ENCODE measurements around the gene INPP5A.

INPP5A gene

DNA sequence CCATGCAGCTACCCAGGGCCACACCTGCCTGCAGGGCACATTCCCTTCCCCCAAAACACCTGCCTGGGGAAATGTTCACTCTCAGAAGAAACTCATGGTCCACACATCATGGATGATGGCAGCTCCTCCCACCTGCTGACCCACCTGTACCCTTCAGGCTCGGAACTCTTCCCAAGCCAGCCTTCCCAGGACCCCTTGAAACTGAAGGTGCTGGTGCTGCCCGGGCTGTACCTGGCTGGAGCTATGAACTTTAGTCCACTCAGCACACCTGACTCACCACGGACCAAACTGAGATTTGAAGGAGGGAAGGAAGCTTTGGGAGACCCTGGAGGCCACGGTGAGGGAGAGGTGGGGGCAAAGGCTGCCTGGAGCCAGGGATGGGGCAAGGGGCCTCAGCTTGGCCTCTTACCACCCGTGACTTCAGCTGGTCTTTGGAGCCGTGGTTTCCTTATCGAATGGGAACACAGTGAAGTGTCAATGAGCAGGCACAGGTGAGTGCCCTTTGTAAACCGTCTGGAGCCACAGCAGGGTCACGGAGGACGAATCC lies 30.1 kb upstream of the INPP5A start:
- TF ChIP-seq, protein P1, sequence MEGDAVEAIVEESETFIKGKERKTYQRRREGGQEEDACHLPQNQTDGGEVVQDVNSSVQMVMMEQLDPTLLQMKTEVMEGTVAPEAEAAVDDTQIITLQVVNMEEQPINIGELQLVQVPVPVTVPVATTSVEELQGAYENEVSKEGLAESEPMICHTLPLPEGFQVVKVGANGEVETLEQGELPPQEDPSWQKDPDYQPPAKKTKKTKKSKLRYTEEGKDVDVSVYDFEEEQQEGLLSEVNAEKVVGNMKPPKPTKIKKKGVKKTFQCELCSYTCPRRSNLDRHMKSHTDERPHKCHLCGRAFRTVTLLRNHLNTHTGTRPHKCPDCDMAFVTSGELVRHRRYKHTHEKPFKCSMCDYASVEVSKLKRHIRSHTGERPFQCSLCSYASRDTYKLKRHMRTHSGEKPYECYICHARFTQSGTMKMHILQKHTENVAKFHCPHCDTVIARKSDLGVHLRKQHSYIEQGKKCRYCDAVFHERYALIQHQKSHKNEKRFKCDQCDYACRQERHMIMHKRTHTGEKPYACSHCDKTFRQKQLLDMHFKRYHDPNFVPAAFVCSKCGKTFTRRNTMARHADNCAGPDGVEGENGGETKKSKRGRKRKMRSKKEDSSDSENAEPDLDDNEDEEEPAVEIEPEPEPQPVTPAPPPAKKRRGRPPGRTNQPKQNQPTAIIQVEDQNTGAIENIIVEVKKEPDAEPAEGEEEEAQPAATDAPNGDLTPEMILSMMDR (IDR thresholded peaks at IDR 0.05; ENCODE audit: low read depth, low read length, missing control alignments): no peak
- Histone ChIP-seq H3K27ac (no peak overlapping the region), H3K4me3 (ENCODE audit: low read depth, low read length) (no peak overlapping the region), H3K27me3 (replicated peaks) (no peaks in the 10 kb centered on the region), H3K36me3 (replicated peaks) (no peaks in the 10 kb centered on the region)
- in situ Hi-C loops (cut with HindIII; ENCODE audit: low pct_ligation_motif_present, low sequenced_read_pairs): no loop called here
- no peak for DNase-seq

DNA sequence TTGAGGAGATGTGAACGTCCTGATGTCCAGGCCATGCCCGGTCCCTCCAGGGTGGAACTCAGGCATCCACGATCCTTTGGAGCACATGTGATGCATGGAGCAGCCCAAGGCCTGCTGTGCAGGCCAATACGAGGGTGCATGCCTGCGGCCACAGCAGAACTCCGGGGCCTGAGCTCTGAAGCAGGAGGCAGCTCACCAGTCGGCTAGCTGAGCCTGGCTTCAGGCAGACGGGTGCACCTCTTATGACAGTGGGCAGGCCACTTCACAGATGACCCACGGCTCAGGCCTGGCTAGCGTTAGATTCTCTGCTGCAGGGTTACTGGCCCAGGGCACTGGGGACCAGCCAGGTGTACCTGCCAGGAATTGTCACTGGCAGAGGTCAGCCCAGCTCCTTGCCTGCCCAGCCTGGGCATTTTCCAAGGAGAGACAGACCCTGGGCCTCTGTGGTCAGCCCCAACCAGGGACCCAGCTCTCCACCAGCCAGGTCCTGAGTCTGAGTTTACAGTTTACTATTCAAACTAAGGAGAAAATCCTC lies 29.6 kb upstream of the INPP5A start:
- in situ Hi-C loops (cut with HindIII; ENCODE audit: low pct_ligation_motif_present, low sequenced_read_pairs): no loop called here
- Histone ChIP-seq H3K27ac (no peak overlapping the region), H3K36me3 (replicated peaks) (no peaks in the 10 kb centered on the region), H3K27me3 (replicated peaks) (no peaks in the 10 kb centered on the region), H3K4me3 (ENCODE audit: low read depth, low read length) (no peak overlapping the region)
- TF ChIP-seq, protein P1 (IDR thresholded peaks at IDR 0.05; ENCODE audit: low read depth, low read length, missing control alignments): no peak
- no peak for DNase-seq

DNA sequence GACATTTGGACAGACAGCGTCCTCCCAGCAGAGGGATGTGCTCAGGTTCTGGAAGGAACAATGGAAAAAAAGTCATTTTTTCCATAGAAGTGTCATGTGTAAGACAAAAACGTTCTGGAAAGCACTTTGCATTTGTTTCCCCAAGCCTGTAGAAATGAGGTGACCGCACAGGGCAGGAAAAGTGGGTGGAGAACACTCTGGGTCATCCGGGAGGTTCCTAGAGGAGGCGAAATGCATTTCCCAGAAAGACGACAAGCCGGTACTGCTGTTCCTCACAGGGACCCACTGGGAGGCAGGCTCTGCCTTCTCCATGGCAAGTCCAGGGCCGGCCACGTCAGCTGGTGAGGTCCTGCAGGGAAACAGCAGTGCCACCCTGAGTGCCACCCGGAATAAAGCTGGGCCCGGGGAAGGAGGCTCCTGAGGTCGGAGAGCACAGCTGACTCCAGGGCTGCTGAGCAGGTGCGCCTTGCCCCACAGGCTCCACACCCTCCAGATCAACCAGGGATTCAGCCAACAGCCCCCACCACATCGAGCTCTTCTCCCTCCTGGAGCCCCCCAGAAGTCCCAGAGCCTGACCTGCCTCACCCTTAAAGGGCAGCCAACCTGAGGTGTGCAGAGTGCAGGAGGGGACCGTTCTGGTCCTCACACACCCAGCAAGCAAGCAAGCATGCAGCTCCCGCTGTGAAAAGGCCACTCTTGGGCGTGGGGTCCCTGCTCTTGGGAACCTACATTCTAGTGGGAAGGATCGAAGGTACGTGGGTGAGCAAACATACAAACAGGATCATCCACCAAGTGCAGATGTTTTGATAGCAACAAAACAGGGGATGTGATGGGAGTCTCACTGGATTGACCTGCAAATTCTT lies 28.8 kb upstream of the INPP5A start:
- H3K27me3 ChIP-seq (replicated peaks): no peaks in the 10 kb centered on the region
- no peak for DNase-seq
- H3K4me3 ChIP-seq (ENCODE audit: low read depth, low read length): no peak overlapping the region
- H3K36me3 ChIP-seq (replicated peaks): no peaks in the 10 kb centered on the region
- TF ChIP-seq, protein P1 (IDR thresholded peaks at IDR 0.05; ENCODE audit: low read depth, low read length, missing control alignments): peak; percentile 27
- no peak overlapping the region for H3K27ac ChIP-seq
- in situ Hi-C loops (cut with HindIII; ENCODE audit: low pct_ligation_motif_present, low sequenced_read_pairs): no loop called here

DNA sequence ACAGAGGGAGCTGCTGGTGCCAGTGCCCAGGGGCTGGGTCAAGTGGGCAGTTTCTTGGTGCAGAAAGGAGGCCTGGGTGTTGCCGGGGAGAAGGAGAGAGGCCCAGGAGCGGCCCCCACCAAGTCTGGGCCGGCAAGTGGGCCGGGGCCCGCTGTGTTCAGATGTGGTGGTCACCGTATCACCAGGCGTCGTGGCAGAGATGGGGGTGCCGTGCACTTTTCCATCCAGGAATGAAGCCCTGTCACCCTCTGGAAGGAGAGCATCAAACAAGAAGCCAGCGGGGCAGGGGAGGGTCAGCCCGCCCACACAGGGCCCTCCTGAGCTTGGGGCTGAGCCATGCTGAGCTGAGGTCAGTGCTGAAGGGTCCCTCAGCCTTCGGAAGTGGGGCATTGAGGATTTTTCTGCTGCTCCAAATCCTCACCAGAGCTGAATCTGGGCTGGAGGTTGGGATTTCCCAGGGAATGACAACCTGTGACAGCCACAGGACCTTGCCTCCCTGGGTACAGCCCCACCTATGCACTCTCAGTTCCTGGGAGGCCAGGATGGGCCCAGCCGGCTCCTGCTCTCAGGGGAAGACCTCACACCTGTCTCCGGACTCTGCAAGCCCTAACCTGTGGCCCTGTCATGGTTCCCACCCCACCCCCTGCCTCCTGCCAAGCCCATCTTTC lies 27.9 kb upstream of the INPP5A start:
- TF ChIP-seq, protein P1 (IDR thresholded peaks at IDR 0.05; ENCODE audit: low read depth, low read length, missing control alignments): no peak
- H3K4me3 ChIP-seq (ENCODE audit: low read depth, low read length): no peak overlapping the region
- no peak overlapping the region for H3K27ac ChIP-seq
- DNase-seq: no peak
- H3K27me3 ChIP-seq (replicated peaks): no peaks in the 10 kb centered on the region
- in situ Hi-C loops (cut with HindIII; ENCODE audit: low pct_ligation_motif_present, low sequenced_read_pairs): no loop called here
- H3K36me3 ChIP-seq (replicated peaks): no peaks in the 10 kb centered on the region

DNA sequence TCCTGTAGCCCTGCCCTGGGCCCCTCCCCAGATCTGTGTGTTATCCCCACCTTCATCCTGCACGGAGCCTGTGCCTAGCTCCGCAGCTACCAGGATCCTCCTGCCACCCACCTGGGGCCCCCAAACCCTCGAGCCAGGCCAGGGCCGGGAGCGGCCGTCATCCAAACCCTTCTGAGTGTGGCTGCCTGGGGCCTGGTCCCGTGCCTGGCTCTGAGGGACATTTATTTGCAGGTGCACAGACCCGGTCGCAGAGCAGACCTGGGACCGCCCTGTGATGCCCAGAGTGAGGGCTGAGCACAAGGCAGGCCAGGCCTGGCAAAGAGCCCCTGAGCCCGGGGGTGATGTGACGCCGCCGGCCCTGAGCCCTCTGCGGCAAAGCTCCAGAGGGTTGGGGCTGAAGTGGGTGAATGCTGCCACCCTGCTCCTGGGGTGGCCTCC lies 27.4 kb upstream of the INPP5A start:
- no peak for DNase-seq
- Histone ChIP-seq H3K27ac (no peak overlapping the region), H3K27me3 (replicated peaks) (no peaks in the 10 kb centered on the region), H3K36me3 (replicated peaks) (no peaks in the 10 kb centered on the region), H3K4me3 (ENCODE audit: low read depth, low read length) (no peak overlapping the region)
- in situ Hi-C loops (cut with HindIII; ENCODE audit: low pct_ligation_motif_present, low sequenced_read_pairs): no loop called here
- TF ChIP-seq, protein P1 (IDR thresholded peaks at IDR 0.05; ENCODE audit: low read depth, low read length, missing control alignments): no peak
